Neural progenitor cell (in vitro differentiated cells): ENCODE results near the gene ZIC4. TPM values are rescaled to one million over a fixed set of nuclear protein-coding genes. Genes with fewer than 3 reads are reported as not detected.

Source experiments
- DNase-seq: peaks from one replicate; pipeline ENCODE4 v3.0.0-alpha.2; 2016; ENCODE audit warnings: low spot score
- H2AFZ ChIP-seq: fragments of 200-600 bp; sonication (generic); replicated peaks from 2 replicates; pipeline ENCODE4 v1.6.1; 2016; ENCODE audit warnings: antibody characterized with exemption
- H3F3A ChIP-seq: fragments of 200-600 bp; sonication (generic); 2 replicates; pipeline ENCODE4 v1.6.1; 2016; ENCODE audit warnings: antibody characterized with exemption, low read depth
- H3K27ac ChIP-seq: fragments of 200-600 bp; sonication (generic); 2 replicates; pipeline ENCODE4 v1.5.1; 2016; ENCODE audit warnings: mild to moderate bottlenecking
- H3K27me3 ChIP-seq: fragments of 200-600 bp; sonication (generic); 2 replicates; pipeline ENCODE4 v1.6.1; 2016; ENCODE audit warnings: mild to moderate bottlenecking, moderate library complexity
- H3K36me3 ChIP-seq: fragments of 200-600 bp; sonication (generic); 2 replicates; pipeline ENCODE4 v1.5.1; 2016
- H3K4me1 ChIP-seq: fragments of 200-600 bp; sonication (generic); 2 replicates; pipeline ENCODE4 v1.6.1; 2016; ENCODE audit warnings: mixed run types
- H3K4me2 ChIP-seq: fragments of 200-600 bp; sonication (generic); 2 replicates; pipeline ENCODE4 v1.6.1; 2016
- H3K4me3 ChIP-seq: fragments of 200-600 bp; sonication (generic); 2 replicates; pipeline ENCODE4 v1.5.1; 2016
- H3K79me2 ChIP-seq: fragments of 200-600 bp; sonication (generic); 2 replicates; pipeline ENCODE4 v1.6.1; 2016; ENCODE audit warnings: low read depth
- H3K9ac ChIP-seq: fragments of 200-600 bp; sonication (generic); 2 replicates; pipeline ENCODE4 v1.6.1; 2016
- H3K9me3 ChIP-seq: fragments of 200-600 bp; sonication (generic); 2 replicates; pipeline ENCODE4 v1.5.1; 2016; ENCODE audit warnings: low read depth
- H4K20me1 ChIP-seq: fragments of 200-600 bp; sonication (generic); 2 replicates; pipeline ENCODE4 v1.6.1; 2016; ENCODE audit warnings: low read depth
- H3K27ac Mint-ChIP-seq: 3 replicates; pipeline ENCODE4 v1.8.0; 2021; ENCODE audit warnings: mixed read lengths
- H3K27me3 Mint-ChIP-seq: 2 replicates; pipeline ENCODE4 v1.8.0; 2022; ENCODE audit warnings: low read depth, mild to moderate bottlenecking, inconsistent platforms, moderate library complexity, mixed read lengths; ENCODE audit not compliant: insufficient read depth
- H3K36me3 Mint-ChIP-seq: 3 replicates; pipeline ENCODE4 v1.8.0; 2021; ENCODE audit warnings: mixed read lengths
- H3K4me1 Mint-ChIP-seq: 3 replicates; pipeline ENCODE4 v1.8.0; 2021; ENCODE audit warnings: mixed read lengths
- H3K4me3 Mint-ChIP-seq: 3 replicates; pipeline ENCODE4 v1.8.0; 2021; ENCODE audit warnings: mild to moderate bottlenecking, moderate library complexity, mixed read lengths
- H3K9me3 Mint-ChIP-seq: 3 replicates; pipeline ENCODE4 v1.8.0; 2020; ENCODE audit warnings: mixed read lengths
- CTCF ChIP-seq: fragments of 200-600 bp; sonication (generic); IDR thresholded peaks from 2 replicates; pipeline ENCODE4 v1.5.1; 2017; ENCODE audit warnings: antibody characterized with exemption, mild to moderate bottlenecking
- EZH2 ChIP-seq: fragments of 200-600 bp; sonication (generic); IDR thresholded peaks from 2 replicates; pipeline ENCODE4 v1.6.1; 2017; ENCODE audit warnings: antibody characterized with exemption, mild to moderate bottlenecking, moderate library complexity
- EZH2phosphoT487 ChIP-seq: fragments of 200-600 bp; sonication (generic); IDR thresholded peaks from 2 replicates; pipeline ENCODE4 v1.6.1; 2017; ENCODE audit warnings: antibody characterized with exemption
- total RNA-seq: library from RNA; depleted of rRNA; stranded (reverse); fragments of >200 nt; gene quantifications from 2 replicates; pipeline ENCODE4 v1.2.3, GENCODE V29; 2015; ENCODE audit warnings: low replicate concordance

ZIC4 gene
- total RNA-seq, 1 donor from 2014 or later, result 0.64 TPM

GRCh38 chr3:147414390-147415138 is 8.2 kb upstream of the ZIC4 start:
- peak; percentile 68 for TF ChIP-seq EZH2phosphoT487
- no peak for TF ChIP-seq CTCF
- TF ChIP-seq EZH2, result peak; percentile 63
- H3K4me1 Mint-ChIP-seq, result peaks cover 51% of the 10 kb centered on the region
- peaks cover 37% of the 10 kb centered on the region for H3K27me3 Mint-ChIP-seq
- Histone ChIP-seq H3K27ac (no peak overlapping the region), H3K4me3 (no peak overlapping the region), H3K9ac (no peak overlapping the region), H4K20me1 (peaks cover 81% of the 10 kb centered on the region), H3K27me3 (peaks cover 100% of the 10 kb centered on the region), H3K4me2 (no peak overlapping the region), H3K4me1 (peaks cover 7% of the 10 kb centered on the region), H3K36me3 (no peaks in the 10 kb centered on the region), H3K79me2 (no peaks in the 10 kb centered on the region), H2AFZ (no peak overlapping the region), H3F3A (peaks cover 36% of the 10 kb centered on the region), H3K9me3 (no peaks in the 10 kb centered on the region)
- peak overlapping the region; percentile 78 for H3K27ac Mint-ChIP-seq
- H3K9me3 Mint-ChIP-seq, result peaks cover 20% of the 10 kb centered on the region
- H3K36me3 Mint-ChIP-seq, result peaks cover 61% of the 10 kb centered on the region
- peak; percentile 3 for DNase-seq
- H3K4me3 Mint-ChIP-seq, result peak overlapping the region; percentile 99

- H3K27ac ChIP-seq, result no peak overlapping the region
- H3K27ac Mint-ChIP-seq, result peak overlapping the region; percentile 96
- no peak overlapping the region for H2AFZ ChIP-seq
- H3K4me3 ChIP-seq, result no peak overlapping the region
- H3K4me3 Mint-ChIP-seq, result peak overlapping the region; percentile 99
- H3K4me1 Mint-ChIP-seq, result peaks cover 49% of the 10 kb centered on the region
- no peaks in the 10 kb centered on the region for H3K9me3 ChIP-seq
- H3K4me2 ChIP-seq, result peak overlapping the region; percentile 59
- peaks cover 7% of the 10 kb centered on the region for H3K4me1 ChIP-seq
- DNase-seq, result peak; percentile 58
- H3K79me2 ChIP-seq, result no peaks in the 10 kb centered on the region
- peaks cover 100% of the 10 kb centered on the region for H3K27me3 ChIP-seq
- H3F3A ChIP-seq, result peaks cover 36% of the 10 kb centered on the region
- no peak overlapping the region for H3K9ac ChIP-seq
- peaks cover 42% of the 10 kb centered on the region for H3K27me3 Mint-ChIP-seq
- H3K9me3 Mint-ChIP-seq, result peaks cover 24% of the 10 kb centered on the region
- TF ChIP-seq CTCF, result no peak
- H3K36me3 ChIP-seq, result no peaks in the 10 kb centered on the region
- peaks cover 85% of the 10 kb centered on the region for H4K20me1 ChIP-seq
- peaks cover 66% of the 10 kb centered on the region for H3K36me3 Mint-ChIP-seq
These were observed 7.5 kb upstream of the ZIC4 start for GRCh38 chr3:147413686-147414389.

- Histone ChIP-seq H3K79me2 (no peaks in the 10 kb centered on the region), H3K4me3 (no peak overlapping the region), H3F3A (peaks cover 43% of the 10 kb centered on the region), H3K27ac (no peak overlapping the region), H3K36me3 (no peaks in the 10 kb centered on the region), H3K4me2 (peak overlapping the region; percentile 59), H2AFZ (no peak overlapping the region), H3K27me3 (peaks cover 100% of the 10 kb centered on the region), H4K20me1 (peaks cover 85% of the 10 kb centered on the region), H3K9me3 (no peaks in the 10 kb centered on the region), H3K9ac (no peak overlapping the region), H3K4me1 (peaks cover 11% of the 10 kb centered on the region)
- peaks cover 63% of the 10 kb centered on the region for H3K36me3 Mint-ChIP-seq
- H3K4me1 Mint-ChIP-seq, result peaks cover 43% of the 10 kb centered on the region
- peaks cover 49% of the 10 kb centered on the region for H3K27me3 Mint-ChIP-seq
- peak overlapping the region; percentile 96 for H3K27ac Mint-ChIP-seq
- H3K4me3 Mint-ChIP-seq, result peak overlapping the region; percentile 99
- H3K9me3 Mint-ChIP-seq, result peaks cover 24% of the 10 kb centered on the region
- peak; percentile 59 for DNase-seq
- TF ChIP-seq EZH2phosphoT487 (peak; percentile 64), EZH2 (peak; percentile 88), CTCF (no peak)
These were observed 6.8 kb upstream of the ZIC4 start for GRCh38 chr3:147412917-147413685.
